Mammary epithelial cell (primary cell): ENCODE measurements around the gene PPP2R2B.

Source experiments
- EZH2 ChIP-seq: IDR thresholded peaks from 2 replicates; pipeline ENCODE4 v1.6.1; 2012; ENCODE audit warnings: low read length, inconsistent platforms, borderline replicate concordance
- TF ChIP-seq, protein P1 (sequence below), 2 donors: IDR thresholded peaks in 1 of 2; conservative IDR thresholded peaks in 1 of 2; 2 replicates each; pipeline ENCODE4 v1.5.1; 2011 to 2012; ENCODE audit warnings: inconsistent platforms in 2 of 2, low read length in 2 of 2, mild to moderate bottlenecking in 2 of 2, control low read depth in 1 of 2, low read depth in 1 of 2; ENCODE audit not compliant: insufficient read depth in 1 of 2; ENCODE audit errors: extremely low read depth in 1 of 2

DNA sequence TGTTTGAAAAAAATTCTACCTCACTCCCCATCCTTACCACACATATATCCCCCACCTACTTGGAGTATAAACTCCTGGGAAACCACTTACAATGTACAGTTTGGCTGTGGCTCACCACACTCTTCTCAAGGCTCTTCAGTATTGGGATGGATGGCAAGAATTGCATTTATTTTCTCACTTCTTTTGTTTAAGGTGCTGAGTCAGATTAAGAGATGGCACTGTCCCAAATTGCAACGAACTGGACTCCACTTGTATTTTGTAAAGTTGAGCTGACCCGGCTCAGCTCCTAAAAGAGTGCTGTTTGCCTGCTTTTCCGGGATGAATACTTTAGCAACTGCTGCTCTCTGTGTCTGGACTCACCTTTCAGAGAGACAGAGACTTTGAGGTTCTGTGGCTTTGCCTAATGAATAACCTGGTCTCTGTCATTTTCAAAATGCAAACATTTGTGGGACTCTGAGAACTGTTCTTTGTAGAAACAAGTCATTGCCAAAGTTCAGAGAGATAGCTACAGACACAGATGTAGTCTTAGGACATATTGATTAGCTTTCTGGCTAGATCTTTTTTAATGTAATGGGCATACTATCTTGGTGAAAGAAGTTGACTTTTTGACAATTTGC is 42.2 kb downstream of the PPP2R2B start:
- TF ChIP-seq, protein P1, sequence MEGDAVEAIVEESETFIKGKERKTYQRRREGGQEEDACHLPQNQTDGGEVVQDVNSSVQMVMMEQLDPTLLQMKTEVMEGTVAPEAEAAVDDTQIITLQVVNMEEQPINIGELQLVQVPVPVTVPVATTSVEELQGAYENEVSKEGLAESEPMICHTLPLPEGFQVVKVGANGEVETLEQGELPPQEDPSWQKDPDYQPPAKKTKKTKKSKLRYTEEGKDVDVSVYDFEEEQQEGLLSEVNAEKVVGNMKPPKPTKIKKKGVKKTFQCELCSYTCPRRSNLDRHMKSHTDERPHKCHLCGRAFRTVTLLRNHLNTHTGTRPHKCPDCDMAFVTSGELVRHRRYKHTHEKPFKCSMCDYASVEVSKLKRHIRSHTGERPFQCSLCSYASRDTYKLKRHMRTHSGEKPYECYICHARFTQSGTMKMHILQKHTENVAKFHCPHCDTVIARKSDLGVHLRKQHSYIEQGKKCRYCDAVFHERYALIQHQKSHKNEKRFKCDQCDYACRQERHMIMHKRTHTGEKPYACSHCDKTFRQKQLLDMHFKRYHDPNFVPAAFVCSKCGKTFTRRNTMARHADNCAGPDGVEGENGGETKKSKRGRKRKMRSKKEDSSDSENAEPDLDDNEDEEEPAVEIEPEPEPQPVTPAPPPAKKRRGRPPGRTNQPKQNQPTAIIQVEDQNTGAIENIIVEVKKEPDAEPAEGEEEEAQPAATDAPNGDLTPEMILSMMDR (conservative IDR thresholded peaks at IDR 0.05 in 1 of 2, IDR thresholded peaks at IDR 0.05 in 1 of 2; ENCODE audit: extremely low read depth in 1 of 2, insufficient read depth in 1 of 2, low read depth in 1 of 2, low read length in 2 of 2): no peak
- TF ChIP-seq EZH2: no peak
